OCI-LY7 (cell line): ENCODE data around the gene SPAG9. TPM values are rescaled to one million over a fixed set of nuclear protein-coding genes. Genes with fewer than 3 reads are reported as not detected.

Experiments used
- BruUV-seq: library from RNA; stranded (reverse); fragments of 400-500 nt; replicated peaks from 2 replicates; lab custom pipeline; 2021; lab: Mats Ljungman, UMichigan
- CTCF ChIA-PET: fragments of 300-600 bp; sonication (Branson Sonifier 250); formaldehyde crosslinking; loops from one replicate; lab custom pipeline; 2022; ENCODE audit warnings: antibody characterized with exemption; ENCODE audit not compliant: unreplicated experiment; lab: Charles Lee
- POLR2A ChIA-PET: fragments of 300-600 bp; sonication (Branson Sonifier 250); formaldehyde crosslinking; loops from one replicate; lab custom pipeline; 2022; ENCODE audit warnings: antibody characterized with exemption; lab: Charles Lee
- DNase-seq: peaks from one replicate; pipeline ENCODE4 v3.0.0-alpha.2; 2015; ENCODE audit warnings: low spot score
- H2AFZ ChIP-seq: fragments of 200-600 bp; sonication (generic), shearing (Covaris generic); 2 replicates; pipeline ENCODE4 v1.6.1; 2014; ENCODE audit warnings: mild to moderate bottlenecking, antibody characterized with exemption, low read length, moderate library complexity
- H3K27ac ChIP-seq: fragments of 200-600 bp; sonication (generic); 2 replicates; pipeline ENCODE4 v1.5.1; 2014; ENCODE audit warnings: mixed run types, low read depth, mild to moderate bottlenecking, moderate library complexity, low read length, inconsistent platforms; ENCODE audit not compliant: poor library complexity, severe bottlenecking
- H3K36me3 ChIP-seq: fragments of 200-600 bp; sonication (generic); 2 replicates; pipeline ENCODE4 v1.6.1; 2014; ENCODE audit warnings: mild to moderate bottlenecking, antibody characterized with exemption, low read length, moderate library complexity, mixed read lengths; ENCODE audit not compliant: insufficient read depth
- H3K4me1 ChIP-seq: fragments of 200-600 bp; sonication (generic); 2 replicates; pipeline ENCODE4 v1.5.1; 2014; ENCODE audit warnings: mild to moderate bottlenecking, low read length; ENCODE audit not compliant: insufficient read depth, poor library complexity, severe bottlenecking
- H3K4me2 ChIP-seq: fragments of 200-600 bp; sonication (generic); 2 replicates; pipeline ENCODE4 v1.6.1; 2014; ENCODE audit warnings: mild to moderate bottlenecking, low read length
- H3K4me3 ChIP-seq: fragments of 200-600 bp; sonication (generic); 2 replicates; pipeline ENCODE4 v1.5.1; 2014; ENCODE audit warnings: mild to moderate bottlenecking, low read depth, low read length; ENCODE audit not compliant: poor library complexity, severe bottlenecking
- H3K79me2 ChIP-seq: fragments of 200-600 bp; sonication (generic); 2 replicates; pipeline ENCODE4 v1.6.1; 2016; ENCODE audit warnings: low read depth, mild to moderate bottlenecking, low read length, moderate library complexity, mixed read lengths; ENCODE audit not compliant: insufficient read depth
- H3K9me2 ChIP-seq: fragments of 200-600 bp; sonication (generic); 2 replicates; pipeline ENCODE4 v1.6.1; 2016; ENCODE audit warnings: mild to moderate bottlenecking, low read length, mixed read lengths; ENCODE audit not compliant: insufficient read depth
- H3K9me3 ChIP-seq: fragments of 200-600 bp; sonication (generic); 2 replicates; pipeline ENCODE4 v1.6.1; 2014; ENCODE audit warnings: mild to moderate bottlenecking, mixed run types, low read length, mixed read lengths
- H4K20me1 ChIP-seq: fragments of 200-600 bp; sonication (generic); 2 replicates; pipeline ENCODE4 v1.6.1; 2014; ENCODE audit warnings: mild to moderate bottlenecking, antibody characterized with exemption, low read length, moderate library complexity, mixed read lengths; ENCODE audit not compliant: insufficient read depth
- EZH2phosphoT487 ChIP-seq: fragments of 200-600 bp; sonication (generic); IDR thresholded peaks from 2 replicates; pipeline ENCODE4 v1.6.1; 2018; ENCODE audit warnings: low read depth, borderline replicate concordance, mild to moderate bottlenecking, mixed run types, antibody characterized with exemption, low read length, moderate library complexity, mixed read lengths
- intact Hi-C: fragments of 100-400 bp; cut with micrococcal nuclease; formaldehyde crosslinking; loops from one replicate; pipeline ENCODE4 v1.10.0; 2022; ENCODE audit not compliant: unreplicated experiment
- total RNA-seq, 2 experiments: library from RNA; depleted of rRNA in 1 of 2; stranded (reverse); fragments of >200 nt in 1 of 2; shearing (Covaris generic) in 1 of 2; gene quantifications; 2 replicates each; pipeline ENCODE4 v1.2.3, GENCODE V29; 2014 to 2022
- TF ChIP-seq, protein P1 (sequence below): fragments of 200-600 bp; sonication (generic); conservative IDR thresholded peaks from 2 replicates; pipeline ENCODE4 v1.5.1; 2014; ENCODE audit warnings: mild to moderate bottlenecking, antibody characterized with exemption, low read length, moderate library complexity, mixed read lengths

SPAG9 gene
- total RNA-seq, 2 experiments from 2014 or later = 75.5 to 78.9 TPM

DNA sequence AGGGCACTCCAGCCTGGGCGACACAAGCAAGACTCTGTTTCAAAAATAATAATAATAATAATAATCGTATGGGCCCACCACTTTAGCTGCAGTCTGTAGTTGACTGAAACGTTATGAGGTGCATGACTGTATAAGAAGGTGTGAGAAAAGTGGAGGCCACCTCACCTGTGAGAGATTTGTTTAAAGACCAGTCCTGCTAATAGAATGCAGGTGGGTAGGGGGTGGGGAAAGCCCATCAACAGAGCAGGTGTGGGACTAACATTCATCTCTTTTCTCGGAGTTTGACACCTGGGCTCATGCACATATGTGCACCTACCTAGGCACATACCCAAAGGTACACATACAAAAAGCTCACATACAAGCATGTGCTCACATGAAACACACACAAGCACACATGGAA is 186.5 kb downstream of the SPAG9 start:
- Histone ChIP-seq H2AFZ (no peak overlapping the region), H3K4me2 (no peak overlapping the region), H4K20me1 (no peaks in the 10 kb centered on the region), H3K79me2 (no peaks in the 10 kb centered on the region), H3K4me3 (no peak overlapping the region), H3K27ac (no peak overlapping the region), H3K4me1 (peaks cover 29% of the 10 kb centered on the region), H3K9me2 (no peaks in the 10 kb centered on the region), H3K36me3 (no peaks in the 10 kb centered on the region), H3K9me3 (no peaks in the 10 kb centered on the region)
- CTCF ChIA-PET = no interaction called here
- DNase-seq = no peak
- POLR2A ChIA-PET = no interaction called here
- no peak for TF ChIP-seq EZH2phosphoT487
- TF ChIP-seq, protein P1, sequence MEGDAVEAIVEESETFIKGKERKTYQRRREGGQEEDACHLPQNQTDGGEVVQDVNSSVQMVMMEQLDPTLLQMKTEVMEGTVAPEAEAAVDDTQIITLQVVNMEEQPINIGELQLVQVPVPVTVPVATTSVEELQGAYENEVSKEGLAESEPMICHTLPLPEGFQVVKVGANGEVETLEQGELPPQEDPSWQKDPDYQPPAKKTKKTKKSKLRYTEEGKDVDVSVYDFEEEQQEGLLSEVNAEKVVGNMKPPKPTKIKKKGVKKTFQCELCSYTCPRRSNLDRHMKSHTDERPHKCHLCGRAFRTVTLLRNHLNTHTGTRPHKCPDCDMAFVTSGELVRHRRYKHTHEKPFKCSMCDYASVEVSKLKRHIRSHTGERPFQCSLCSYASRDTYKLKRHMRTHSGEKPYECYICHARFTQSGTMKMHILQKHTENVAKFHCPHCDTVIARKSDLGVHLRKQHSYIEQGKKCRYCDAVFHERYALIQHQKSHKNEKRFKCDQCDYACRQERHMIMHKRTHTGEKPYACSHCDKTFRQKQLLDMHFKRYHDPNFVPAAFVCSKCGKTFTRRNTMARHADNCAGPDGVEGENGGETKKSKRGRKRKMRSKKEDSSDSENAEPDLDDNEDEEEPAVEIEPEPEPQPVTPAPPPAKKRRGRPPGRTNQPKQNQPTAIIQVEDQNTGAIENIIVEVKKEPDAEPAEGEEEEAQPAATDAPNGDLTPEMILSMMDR = no peak
- BruUV-seq = no TSS peak
- intact Hi-C loops = no loop called here

DNA sequence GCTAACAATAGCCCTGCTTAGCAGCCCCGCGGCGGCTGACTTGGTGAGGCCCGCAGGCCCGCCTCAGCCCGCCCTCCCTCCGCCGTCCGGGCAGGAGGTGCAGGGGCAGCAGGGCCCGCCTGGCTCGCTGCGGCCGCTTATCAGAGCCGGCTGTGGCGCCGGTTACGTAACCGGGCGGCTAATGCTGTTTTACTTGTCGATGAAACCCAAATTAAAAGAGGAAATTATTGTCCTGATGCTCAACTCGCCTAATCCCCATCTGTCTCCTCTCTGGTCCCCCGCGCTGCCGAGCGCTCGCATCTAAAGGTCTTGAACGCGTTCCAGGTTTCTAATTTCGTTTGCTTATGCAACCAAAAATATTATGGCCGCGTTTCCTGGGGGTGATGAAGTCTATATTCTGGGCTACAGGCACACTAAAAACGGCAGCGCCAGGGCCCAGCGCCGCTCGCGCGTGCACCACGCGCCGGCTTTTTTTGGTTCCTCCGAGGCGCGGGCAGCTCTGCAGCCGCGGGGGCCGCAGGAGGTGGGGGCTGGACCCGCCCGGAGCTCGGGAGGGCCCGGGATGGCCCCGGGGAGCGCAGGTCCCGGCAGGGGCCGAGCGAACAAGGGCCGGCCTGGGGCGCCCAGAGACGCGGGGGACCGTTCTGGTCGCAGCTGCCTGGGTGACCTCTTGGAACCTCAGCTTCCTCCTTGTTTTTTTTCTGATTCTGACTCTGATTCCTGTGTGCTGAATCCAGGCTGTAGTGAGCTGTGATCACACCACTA is 189.3 kb downstream of the SPAG9 start:
- intact Hi-C loops = loop anchor here (1.0 to 2.0 kb wide), 2 partner anchors 27 to 65 kb away; partner anchors contain the start of gene TOB1
- Histone ChIP-seq H3K9me3 (no peaks in the 10 kb centered on the region), H3K27ac (peak overlapping the region; percentile 56), H3K4me1 (peaks cover 29% of the 10 kb centered on the region), H2AFZ (peak overlapping the region; percentile 93), H3K4me3 (peak overlapping the region; percentile 57), H4K20me1 (no peaks in the 10 kb centered on the region), H3K79me2 (no peaks in the 10 kb centered on the region), H3K4me2 (peak overlapping the region; percentile 77), H3K9me2 (no peaks in the 10 kb centered on the region), H3K36me3 (no peaks in the 10 kb centered on the region)
- ChIA-PET POLR2A (interaction anchor here (0.5 to 2.0 kb wide), 6 partner anchors 26 to 189 kb away, joined by 3 to 14 read pairs (median 4); partner anchors contain the start of genes SPAG9 and TOB1), CTCF (interaction anchor here (0.7 to 1.6 kb wide), 3 partner anchors 12 to 79 kb away, joined by 3 to 4 read pairs (median 3); no protein-coding TSS in a partner anchor)
- DNase-seq = peak; percentile 74
- 0 out of 2 replicates have a peak, but pooled peaks have one; percentile 71 for TF ChIP-seq EZH2phosphoT487
- TF ChIP-seq, protein P1 = no peak
- no TSS peak for BruUV-seq

DNA sequence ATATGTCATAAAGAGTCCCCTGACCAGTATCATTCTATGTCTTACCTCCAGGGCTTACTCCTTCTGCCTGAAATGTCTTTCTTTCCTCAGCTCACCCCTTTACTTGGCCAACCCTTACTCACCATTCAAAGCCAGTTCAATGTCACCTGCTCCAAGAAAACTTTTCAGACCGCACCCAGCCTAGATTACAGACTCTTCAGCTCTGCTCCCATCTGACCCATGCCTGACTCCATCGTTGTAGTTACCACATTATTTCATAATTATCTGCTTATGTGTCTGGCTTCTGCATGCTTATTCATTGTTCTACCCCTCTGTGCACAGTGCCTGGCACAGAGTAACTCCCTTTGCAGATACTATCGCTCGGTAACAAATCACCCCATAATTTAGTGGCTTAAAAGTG is 192.0 kb downstream of the SPAG9 start:
- no peak overlapping the region for H3K27ac ChIP-seq
- H3K4me3 ChIP-seq = no peak overlapping the region
- DNase-seq = no peak
- H2AFZ ChIP-seq = no peak overlapping the region
- no peaks in the 10 kb centered on the region for H3K9me2 ChIP-seq
- peaks cover 29% of the 10 kb centered on the region for H3K4me1 ChIP-seq
- no peak overlapping the region for H3K4me2 ChIP-seq
- ChIA-PET POLR2A (no interaction called here), CTCF (no interaction called here)
- H4K20me1 ChIP-seq = no peaks in the 10 kb centered on the region
- no peaks in the 10 kb centered on the region for H3K36me3 ChIP-seq
- no peaks in the 10 kb centered on the region for H3K9me3 ChIP-seq
- intact Hi-C loops = no loop called here
- TF ChIP-seq, protein P1 = no peak
- no peak for TF ChIP-seq EZH2phosphoT487
- no TSS peak for BruUV-seq
- no peaks in the 10 kb centered on the region for H3K79me2 ChIP-seq
